K562 (cell line): ENCODE data around the gene P2RX3. TPM values are rescaled to one million over a fixed set of nuclear protein-coding genes. Genes with fewer than 3 reads are reported as not detected.

Source experiments
- ADNP ChIP-seq: fragments of 200-800 bp; sonication (Bioruptor generic); IDR thresholded peaks from 2 replicates; pipeline ENCODE4 v1.6.1; 2016; ENCODE audit warnings: missing genetic modification characterization, missing compliant biosample characterization
- CC2D1A ChIP-seq: fragments of 450-650 bp; IDR thresholded peaks from 2 replicates; pipeline ENCODE4 v1.6.1; 2017; ENCODE audit warnings: mild to moderate bottlenecking
- EZH2 ChIP-seq: IDR thresholded peaks from 2 replicates; pipeline ENCODE4 v1.6.1; 2012; ENCODE audit warnings: low read depth, mild to moderate bottlenecking, inconsistent platforms, low read length, borderline replicate concordance
- HLTF ChIP-seq: fragments of 450-650 bp; IDR thresholded peaks from 2 replicates; pipeline ENCODE4 v1.6.1; 2016
- HMGN3 ChIP-seq: IDR thresholded peaks from 2 replicates; pipeline ENCODE4 v1.6.1; 2011; ENCODE audit warnings: borderline replicate concordance, low read depth, mild to moderate bottlenecking, mixed read lengths, low read length; ENCODE audit not compliant: insufficient read length; ENCODE audit errors: extremely low read depth
- NRF1 ChIP-seq, 2 experiments: fragments of 450-650 bp; IDR thresholded peaks in 1 of 2; conservative IDR thresholded peaks in 1 of 2; 2 replicates each; pipeline ENCODE4 v1.6.1; 2014; ENCODE audit warnings: mild to moderate bottlenecking in 2 of 2
- PHF21A ChIP-seq: fragments of 450-650 bp; IDR thresholded peaks from 2 replicates; pipeline ENCODE4 v1.6.1; 2017; ENCODE audit warnings: low read depth, borderline replicate concordance
- POLR2AphosphoS5 ChIP-seq: IDR thresholded peaks from 2 replicates; pipeline ENCODE4 v1.6.1; 2011; ENCODE audit warnings: mild to moderate bottlenecking, low read depth, low read length, moderate library complexity; ENCODE audit not compliant: control insufficient read depth, insufficient read depth
- PRMT5 ChIP-seq: sonication (generic); formaldehyde crosslinking; IDR thresholded peaks from 2 replicates; pipeline ENCODE4 v1.5.0; 2020; ENCODE audit warnings: missing genetic modification reagents
- RHOXF2B ChIP-seq: fragments of 250-450 bp; sonication (Bioruptor Pico); conservative IDR thresholded peaks from 2 replicates; pipeline ENCODE4 v1.5.1; 2021
- ZBTB7A ChIP-seq: IDR thresholded peaks from 2 replicates; pipeline ENCODE4 v1.6.1; 2011; ENCODE audit warnings: low read depth, mild to moderate bottlenecking, low read length, moderate library complexity, borderline replicate concordance; ENCODE audit not compliant: control insufficient read depth
- polyA plus RNA-seq, 8 experiments: library from polyadenylated mRNA; depleted of rRNA in 4 of 8; stranded (reverse) in 5 of 8; unstranded in 3 of 8; fragments of >200 nt; fragmentation: Nextera tagmentation in 2 of 8; fragmentation: Illumina TruSeq in 1 of 8; extraction: Ambion mirVana in 2 of 8; extraction: Trizol in 1 of 8; gene quantifications; 2 replicates each; pipeline versions ENCODE4 v1.2.1 to v1.2.3, GENCODE V29; 2011 to 2014; ENCODE audit warnings: inconsistent platforms in 1 of 8, missing spikeins in 1 of 8
- total RNA-seq, 7 experiments: library from RNA; depleted of rRNA in 6 of 7; stranded (reverse); fragments of >200 nt in 6 of 7; fragmentation: Illumina TruSeq in 2 of 7; extraction: Trizol in 2 of 7; gene quantifications; 2 replicates each; pipeline versions ENCODE4 v1.2.1 to v1.2.3, GENCODE V29; 2011 to 2021; ENCODE audit warnings: low replicate concordance in 1 of 7
- TF ChIP-seq, protein P1 (sequence below): fragments of 250-450 bp; sonication (Bioruptor Pico); IDR thresholded peaks from 2 replicates; pipeline ENCODE4 v1.4.0; 2020; ENCODE audit warnings: mild to moderate bottlenecking, moderate library complexity
- TF ChIP-seq, protein P2 (sequence below): sonication (generic); formaldehyde crosslinking; IDR thresholded peaks from 2 replicates; pipeline ENCODE4 v1.8.1; 2022; ENCODE audit warnings: missing genetic modification reagents
- TF ChIP-seq, protein P3 (sequence below): IDR thresholded peaks from 3 replicates; pipeline ENCODE4 v1.6.1; 2011; ENCODE audit warnings: borderline replicate concordance, mild to moderate bottlenecking; ENCODE audit not compliant: insufficient read length, insufficient read depth
- TF ChIP-seq, protein P4 (sequence below): fragments of 250-450 bp; sonication (Bioruptor Pico); IDR thresholded peaks from 2 replicates; pipeline ENCODE4 v1.8.0; 2021; ENCODE audit warnings: mild to moderate bottlenecking, moderate library complexity
- TF ChIP-seq, protein P5 (sequence below): fragments of 250-450 bp; sonication (Bioruptor Pico); IDR thresholded peaks from 2 replicates; pipeline ENCODE4 v1.4.0; 2020; ENCODE audit warnings: borderline replicate concordance
- TF ChIP-seq, protein P6 (sequence below): fragments of 450-650 bp; IDR thresholded peaks from 2 replicates; pipeline ENCODE4 v1.6.1; 2016; ENCODE audit warnings: low read depth, mild to moderate bottlenecking, moderate library complexity

The P2RX3 gene
- total and polyA plus RNA-seq, 9 of the 15 experiments (the other 6 are each of a cell fraction or from before 2014, with no cell fraction given) = not detected

DNA sequence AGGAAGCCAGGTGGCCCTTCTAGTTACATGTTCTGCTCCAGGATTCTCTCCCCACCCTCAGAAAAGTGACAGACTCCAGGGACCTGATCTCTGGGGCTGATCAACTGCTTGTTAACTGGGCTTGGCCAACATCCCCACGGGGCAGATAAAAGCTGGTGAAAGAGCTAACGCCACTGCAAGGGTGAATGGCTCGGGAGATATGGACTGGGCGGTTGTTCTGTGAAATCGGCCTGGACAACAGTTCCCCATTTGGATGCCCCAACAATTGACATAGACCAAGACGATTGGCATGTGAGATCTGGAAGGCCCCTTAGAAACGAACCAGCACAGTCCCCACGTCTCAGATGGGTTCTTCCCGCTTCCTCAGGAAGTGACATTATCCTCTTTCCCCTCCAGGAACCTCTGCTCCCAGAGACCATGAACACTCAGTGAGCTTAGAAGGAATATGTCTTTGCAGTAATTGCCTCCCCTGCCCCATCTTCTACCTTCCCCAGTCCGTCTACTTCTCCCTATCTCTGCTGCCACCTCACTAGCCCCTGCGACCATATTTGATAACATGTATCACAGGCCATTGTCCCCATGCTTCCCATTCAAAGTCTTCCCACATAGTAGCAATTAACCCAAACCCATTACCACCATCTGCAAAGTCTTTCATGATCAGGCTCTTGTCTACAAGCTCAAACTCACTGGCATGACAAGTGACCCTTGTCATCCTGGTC, 57.9 kb downstream of the P2RX3 start (continued):
- TF ChIP-seq, protein P1, sequence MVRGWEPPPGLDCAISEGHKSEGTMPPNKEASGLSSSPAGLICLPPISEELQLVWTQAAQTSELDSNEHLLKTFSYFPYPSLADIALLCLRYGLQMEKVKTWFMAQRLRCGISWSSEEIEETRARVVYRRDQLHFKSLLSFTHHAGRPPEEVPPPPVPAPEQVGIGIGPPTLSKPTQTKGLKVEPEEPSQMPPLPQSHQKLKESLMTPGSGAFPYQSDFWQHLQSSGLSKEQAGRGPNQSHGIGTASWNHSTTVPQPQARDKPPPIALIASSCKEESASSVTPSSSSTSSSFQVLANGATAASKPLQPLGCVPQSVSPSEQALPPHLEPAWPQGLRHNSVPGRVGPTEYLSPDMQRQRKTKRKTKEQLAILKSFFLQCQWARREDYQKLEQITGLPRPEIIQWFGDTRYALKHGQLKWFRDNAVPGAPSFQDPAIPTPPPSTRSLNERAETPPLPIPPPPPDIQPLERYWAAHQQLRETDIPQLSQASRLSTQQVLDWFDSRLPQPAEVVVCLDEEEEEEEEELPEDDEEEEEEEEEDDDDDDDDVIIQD (CRISPR knock-in tag) = no peak
- TF ChIP-seq CC2D1A (no peak), ADNP (tag) (no peak), ZBTB7A (no peak), HLTF (no peak), NRF1 (conservative IDR thresholded peaks at IDR 0.05 in 1 of 2, IDR thresholded peaks at IDR 0.05 in 1 of 2) (0 out of 4 replicates have a peak, but pooled peaks of 1 of the 2 experiments have one; percentile 14), PHF21A (no peak), PRMT5 (CRISPR knock-in tag) (no peak), RHOXF2B (no peak), POLR2AphosphoS5 (peak; percentile 71; the same call in 1 of the 2 replicates), EZH2 (no peak), HMGN3 (peak; percentile 59)
- TF ChIP-seq, protein P2, sequence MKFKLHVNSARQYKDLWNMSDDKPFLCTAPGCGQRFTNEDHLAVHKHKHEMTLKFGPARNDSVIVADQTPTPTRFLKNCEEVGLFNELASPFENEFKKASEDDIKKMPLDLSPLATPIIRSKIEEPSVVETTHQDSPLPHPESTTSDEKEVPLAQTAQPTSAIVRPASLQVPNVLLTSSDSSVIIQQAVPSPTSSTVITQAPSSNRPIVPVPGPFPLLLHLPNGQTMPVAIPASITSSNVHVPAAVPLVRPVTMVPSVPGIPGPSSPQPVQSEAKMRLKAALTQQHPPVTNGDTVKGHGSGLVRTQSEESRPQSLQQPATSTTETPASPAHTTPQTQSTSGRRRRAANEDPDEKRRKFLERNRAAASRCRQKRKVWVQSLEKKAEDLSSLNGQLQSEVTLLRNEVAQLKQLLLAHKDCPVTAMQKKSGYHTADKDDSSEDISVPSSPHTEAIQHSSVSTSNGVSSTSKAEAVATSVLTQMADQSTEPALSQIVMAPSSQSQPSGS (CRISPR knock-in tag) = no peak
- TF ChIP-seq, protein P3, sequence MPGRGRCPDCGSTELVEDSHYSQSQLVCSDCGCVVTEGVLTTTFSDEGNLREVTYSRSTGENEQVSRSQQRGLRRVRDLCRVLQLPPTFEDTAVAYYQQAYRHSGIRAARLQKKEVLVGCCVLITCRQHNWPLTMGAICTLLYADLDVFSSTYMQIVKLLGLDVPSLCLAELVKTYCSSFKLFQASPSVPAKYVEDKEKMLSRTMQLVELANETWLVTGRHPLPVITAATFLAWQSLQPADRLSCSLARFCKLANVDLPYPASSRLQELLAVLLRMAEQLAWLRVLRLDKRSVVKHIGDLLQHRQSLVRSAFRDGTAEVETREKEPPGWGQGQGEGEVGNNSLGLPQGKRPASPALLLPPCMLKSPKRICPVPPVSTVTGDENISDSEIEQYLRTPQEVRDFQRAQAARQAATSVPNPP = no peak
- TF ChIP-seq, protein P4, sequence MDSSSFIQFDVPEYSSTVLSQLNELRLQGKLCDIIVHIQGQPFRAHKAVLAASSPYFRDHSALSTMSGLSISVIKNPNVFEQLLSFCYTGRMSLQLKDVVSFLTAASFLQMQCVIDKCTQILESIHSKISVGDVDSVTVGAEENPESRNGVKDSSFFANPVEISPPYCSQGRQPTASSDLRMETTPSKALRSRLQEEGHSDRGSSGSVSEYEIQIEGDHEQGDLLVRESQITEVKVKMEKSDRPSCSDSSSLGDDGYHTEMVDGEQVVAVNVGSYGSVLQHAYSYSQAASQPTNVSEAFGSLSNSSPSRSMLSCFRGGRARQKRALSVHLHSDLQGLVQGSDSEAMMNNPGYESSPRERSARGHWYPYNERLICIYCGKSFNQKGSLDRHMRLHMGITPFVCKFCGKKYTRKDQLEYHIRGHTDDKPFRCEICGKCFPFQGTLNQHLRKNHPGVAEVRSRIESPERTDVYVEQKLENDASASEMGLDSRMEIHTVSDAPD = no peak
- TF ChIP-seq, protein P5, sequence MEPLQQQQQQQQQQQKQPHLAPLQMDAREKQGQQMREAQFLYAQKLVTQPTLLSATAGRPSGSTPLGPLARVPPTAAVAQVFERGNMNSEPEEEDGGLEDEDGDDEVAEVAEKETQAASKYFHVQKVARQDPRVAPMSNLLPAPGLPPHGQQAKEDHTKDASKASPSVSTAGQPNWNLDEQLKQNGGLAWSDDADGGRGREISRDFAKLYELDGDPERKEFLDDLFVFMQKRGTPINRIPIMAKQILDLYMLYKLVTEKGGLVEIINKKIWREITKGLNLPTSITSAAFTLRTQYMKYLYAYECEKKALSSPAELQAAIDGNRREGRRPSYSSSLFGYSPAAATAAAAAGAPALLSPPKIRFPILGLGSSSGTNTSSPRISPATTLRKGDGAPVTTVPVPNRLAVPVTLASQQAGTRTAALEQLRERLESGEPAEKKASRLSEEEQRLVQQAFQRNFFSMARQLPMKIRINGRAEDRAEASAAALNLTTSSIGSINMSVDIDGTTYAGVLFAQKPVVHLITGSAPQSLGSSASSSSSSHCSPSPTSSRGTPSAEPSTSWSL (CRISPR knock-in tag) = no peak
- TF ChIP-seq, protein P6, sequence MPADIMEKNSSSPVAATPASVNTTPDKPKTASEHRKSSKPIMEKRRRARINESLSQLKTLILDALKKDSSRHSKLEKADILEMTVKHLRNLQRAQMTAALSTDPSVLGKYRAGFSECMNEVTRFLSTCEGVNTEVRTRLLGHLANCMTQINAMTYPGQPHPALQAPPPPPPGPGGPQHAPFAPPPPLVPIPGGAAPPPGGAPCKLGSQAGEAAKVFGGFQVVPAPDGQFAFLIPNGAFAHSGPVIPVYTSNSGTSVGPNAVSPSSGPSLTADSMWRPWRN = no peak
